IPS-NIHi11 (cell line): ENCODE results near the gene OPN1MW3.
"Not testable (repeated sequence)": the region's sequence is repeated elsewhere in the genome, so short reads cannot be mapped to it uniquely, and the experiment has no call there.

ENCODE experiments used
- DNase-seq: peaks from one replicate; pipeline ENCODE4 v3.0.0; 2012; ENCODE audit warnings: mixed read lengths, low spot score

The OPN1MW3 gene

DNA sequence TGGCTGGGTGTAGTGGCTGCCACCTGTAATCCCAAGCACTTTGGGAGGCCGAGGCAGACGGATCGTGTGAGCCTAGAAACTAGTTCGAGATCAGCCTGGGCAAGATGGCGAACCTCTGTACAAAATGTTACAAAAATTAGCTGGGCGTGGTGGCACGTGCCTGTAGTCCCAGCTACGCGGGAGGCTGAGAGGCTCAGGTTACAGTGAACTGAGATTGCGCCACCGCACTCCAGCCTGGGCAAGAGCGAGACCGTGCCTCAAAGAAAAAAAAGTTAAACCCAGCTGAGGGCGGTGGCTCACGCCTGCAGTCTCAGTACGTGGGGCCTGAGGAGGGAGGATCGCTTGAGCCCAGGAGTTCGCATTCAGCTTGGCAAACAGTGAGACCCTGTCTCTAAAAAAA is 39.3 kb downstream of the OPN1MW3 start:
- DNase-seq = no peak

GRCh38 chrX:154298312-154298711 is 40.9 kb downstream of the OPN1MW3 start:
- no peak for DNase-seq

- no peak for DNase-seq
These were observed 43.4 kb downstream of the OPN1MW3 start for GRCh38 chrX:154300816-154301215.

DNA sequence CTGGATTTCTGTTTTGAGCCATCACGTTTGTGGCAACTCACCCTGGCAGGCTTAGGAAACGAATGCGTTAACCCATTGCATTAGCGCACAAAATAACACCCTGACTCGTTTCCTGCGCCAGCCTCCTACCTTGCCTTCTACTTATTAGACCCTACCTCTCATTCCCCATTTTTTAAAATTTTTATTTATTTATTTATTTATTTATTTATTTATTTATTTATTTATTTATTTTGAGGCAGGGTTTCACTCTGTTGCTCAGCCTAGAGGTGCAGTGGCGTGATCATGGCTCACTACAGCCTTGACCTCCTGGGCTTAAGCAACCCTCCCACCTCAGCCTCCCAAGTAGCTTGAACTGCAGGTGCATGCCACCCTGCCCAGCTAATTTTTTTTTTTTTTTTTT is 45.6 kb downstream of the OPN1MW3 start:
- not testable (repeated sequence) for DNase-seq

DNA sequence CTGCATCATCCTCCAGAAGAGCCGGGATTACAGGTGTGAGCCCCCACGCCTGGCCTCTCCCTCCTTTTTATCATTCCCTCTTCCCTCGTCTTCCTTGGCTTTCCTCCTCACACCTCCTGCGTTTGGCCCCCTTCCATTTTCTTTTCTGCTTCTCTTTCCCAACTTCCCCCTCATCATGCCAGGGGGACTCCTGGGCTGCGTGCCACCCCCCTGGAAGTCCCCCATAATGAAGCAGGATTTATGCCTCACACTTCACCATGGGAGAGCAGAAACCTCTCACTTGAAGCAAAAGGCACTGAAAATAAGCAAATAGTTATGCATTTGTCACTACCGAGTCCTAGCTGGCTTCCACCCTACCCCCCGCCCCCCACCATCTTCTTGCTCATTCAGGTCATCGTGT is 46.1 kb downstream of the OPN1MW3 start:
- no peak for DNase-seq

DNA sequence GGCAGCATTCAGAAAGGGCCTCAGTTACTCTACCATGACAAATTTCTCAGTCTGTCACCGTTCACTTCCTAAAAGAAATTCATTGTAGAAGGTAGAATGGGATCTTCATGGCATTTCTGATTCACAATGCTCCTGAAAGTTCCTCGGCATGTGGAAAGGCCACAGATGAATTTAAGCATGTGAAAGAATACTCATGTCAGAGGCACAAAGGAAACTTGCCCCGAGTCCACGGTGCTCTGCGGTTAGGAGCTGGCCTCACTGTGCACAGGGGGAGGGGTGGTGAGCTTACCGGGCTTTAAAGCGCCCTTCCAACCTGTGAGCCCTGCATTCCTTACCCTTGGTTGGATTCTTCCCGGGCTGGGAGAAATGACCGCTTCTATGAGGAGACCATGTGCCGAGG is 47.5 kb downstream of the OPN1MW3 start:
- no peak for DNase-seq

DNA sequence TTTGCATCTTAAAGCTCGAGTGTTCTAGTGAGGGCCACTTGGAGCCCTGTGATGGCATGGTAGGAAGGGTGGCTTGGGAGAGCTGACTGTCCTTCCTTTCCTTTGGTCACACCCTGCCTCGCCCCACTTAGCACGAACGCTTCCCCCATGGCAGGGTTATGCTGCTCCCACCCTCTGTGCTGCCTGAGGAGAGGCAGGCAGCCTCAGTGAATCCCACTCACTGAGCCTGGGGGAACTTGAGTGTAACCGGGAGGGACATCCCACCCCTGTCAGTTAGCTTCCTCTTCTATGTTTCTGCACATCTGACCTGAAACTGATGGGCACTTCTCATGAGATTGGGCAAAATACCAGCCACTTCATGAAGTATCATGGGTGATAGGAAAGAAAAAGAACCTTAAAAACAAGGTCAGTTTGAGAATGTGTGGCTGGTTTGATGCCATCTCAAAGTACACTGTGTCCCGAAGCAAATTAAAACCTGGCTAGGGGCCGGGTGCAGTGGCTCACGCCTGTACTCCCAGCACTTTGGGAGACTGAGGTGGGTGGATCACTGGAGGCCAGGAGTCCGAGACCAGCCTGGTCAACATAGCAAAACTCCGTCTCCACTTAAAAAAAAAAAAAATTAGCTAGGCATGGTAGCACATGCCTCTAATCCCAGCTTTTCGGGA is 48.3 kb downstream of the OPN1MW3 start:
- DNase-seq = no peak

DNA sequence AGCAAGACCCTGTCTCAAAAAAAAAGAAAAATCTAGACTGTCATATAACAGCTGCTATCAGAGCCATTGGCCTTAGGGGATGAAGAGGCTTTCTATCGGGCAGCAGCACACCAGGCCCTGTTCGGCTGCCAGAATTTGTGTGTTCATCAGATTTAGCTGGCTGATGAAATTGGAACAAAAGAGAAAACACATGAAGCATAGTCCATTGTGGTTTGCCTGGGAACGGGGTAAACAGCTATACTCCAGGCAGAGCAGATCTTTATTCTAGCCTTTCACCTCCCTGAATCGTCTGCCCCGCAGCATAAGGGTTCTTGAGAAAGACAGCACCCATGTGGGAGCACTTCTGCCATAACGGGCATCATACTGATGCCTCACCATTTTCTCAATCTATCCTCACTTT is 49.8 kb downstream of the OPN1MW3 start:
- DNase-seq = no peak

- DNase-seq = peak; percentile 59
These were observed 50.9 kb downstream of the OPN1MW3 start for GRCh38 chrX:154308108-154308946.

DNA sequence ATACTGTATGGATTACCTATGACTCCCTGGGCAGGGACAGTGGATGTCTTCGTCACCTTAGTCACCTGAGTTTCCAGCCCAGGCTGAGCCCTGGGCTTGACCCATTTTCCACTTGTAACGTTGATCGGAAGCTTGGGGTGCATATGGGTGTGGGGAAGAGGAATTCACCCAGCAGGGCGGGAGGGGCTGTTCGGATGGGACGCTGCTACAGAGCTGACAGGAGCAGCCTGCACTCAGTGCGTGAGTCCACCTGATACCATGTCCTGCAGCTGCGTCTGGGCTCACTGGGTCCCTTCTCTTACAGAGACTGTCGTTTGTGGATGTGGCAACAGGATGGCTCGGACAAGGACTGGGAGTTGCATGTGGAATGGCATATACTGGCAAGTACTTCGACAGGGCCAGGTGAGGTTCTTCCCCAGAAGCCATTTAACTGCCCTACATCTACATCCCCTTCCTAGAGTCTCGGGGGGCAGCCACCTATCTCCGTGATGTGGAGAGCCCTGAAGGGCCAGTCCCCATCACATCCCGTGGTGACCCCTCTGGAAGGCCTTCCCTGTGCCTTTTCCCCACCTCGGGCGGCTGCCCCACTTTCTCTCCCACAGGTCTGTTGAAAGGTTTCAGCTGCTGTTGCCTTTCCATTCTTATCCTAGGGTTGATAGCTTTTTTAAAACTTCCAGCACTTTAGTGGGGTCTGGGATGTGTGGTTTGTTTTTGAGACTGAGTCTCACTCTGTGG is 51.8 kb downstream of the OPN1MW3 start:
- no peak for DNase-seq

DNA sequence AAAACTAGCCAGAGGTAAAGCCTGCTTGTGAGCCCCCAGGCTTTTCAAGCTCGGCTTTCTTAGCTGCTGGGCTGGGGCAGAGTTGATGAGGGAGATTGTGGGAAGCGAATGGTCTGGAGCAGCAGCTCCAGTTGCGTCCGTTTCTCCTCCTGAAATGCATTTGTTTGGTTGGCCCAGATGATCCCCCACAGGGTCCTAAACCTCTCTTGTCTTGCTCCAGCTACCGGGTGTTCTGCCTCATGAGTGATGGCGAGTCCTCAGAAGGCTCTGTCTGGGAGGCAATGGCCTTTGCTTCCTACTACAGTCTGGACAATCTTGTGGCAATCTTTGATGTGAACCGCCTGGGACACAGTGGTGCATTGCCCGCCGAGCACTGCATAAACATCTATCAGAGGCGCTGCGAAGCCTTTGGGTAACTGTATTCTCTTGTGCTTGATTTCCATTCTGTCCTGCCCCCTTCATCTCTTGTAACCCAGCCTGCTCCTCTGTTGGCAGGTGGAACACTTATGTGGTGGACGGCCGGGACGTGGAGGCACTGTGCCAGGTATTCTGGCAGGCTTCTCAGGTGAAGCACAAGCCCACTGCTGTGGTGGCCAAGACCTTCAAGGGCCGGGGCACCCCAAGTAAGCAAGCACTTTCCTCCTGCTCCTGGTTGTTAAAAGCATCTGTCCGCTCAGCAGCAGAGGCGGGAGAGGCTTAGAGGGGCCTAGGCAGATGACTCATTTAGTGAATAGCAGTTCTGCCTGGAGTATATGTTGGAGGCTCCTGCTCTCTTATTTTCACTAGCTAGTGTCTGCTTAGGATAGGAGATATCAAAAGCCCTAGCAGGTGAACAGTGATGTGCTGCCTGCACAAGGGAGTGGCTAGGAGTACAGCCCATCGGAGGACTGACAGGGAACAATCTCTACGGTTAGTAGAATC is 53.5 kb downstream of the OPN1MW3 start:
- no peak for DNase-seq

DNA sequence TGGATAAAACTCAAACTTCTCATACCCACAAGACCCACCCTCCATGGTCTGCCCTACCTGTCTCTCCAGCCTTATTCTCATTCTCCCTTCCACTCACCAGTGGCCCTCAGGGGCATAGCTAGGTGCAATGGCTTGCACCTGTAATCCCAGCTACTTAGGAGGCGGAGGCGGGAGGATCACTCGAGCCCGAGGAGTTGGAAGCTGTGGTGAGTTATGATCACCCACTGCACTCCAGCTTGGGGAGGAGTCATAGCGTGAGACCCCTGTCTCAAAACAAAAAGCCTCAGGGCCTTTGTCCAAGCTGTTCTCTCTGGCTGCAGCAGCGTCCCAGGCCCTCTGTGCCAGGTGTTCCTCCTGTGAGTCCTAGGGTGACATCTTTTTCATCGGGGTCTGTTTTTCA is 54.7 kb downstream of the OPN1MW3 start:
- DNase-seq = no peak

DNA sequence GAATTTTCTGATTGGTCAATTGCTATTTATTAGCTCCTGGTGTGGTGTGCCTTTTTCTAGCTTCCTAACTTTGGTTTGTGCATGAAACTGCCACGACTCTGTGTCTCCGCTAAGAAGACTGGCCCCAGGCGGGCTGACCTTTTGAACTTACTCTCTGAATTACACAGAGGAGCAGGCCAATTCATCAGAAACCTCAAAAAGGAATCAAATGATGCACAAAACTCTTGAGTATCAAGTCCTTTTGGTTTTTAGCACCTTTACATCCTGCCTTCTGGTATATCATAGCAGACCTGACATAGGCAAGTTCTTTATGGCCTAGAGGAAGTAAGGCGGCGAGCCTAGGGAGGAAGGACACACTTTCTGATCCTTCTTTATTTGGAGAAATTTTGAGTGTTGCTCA is 55.8 kb downstream of the OPN1MW3 start:
- DNase-seq = no peak

DNA sequence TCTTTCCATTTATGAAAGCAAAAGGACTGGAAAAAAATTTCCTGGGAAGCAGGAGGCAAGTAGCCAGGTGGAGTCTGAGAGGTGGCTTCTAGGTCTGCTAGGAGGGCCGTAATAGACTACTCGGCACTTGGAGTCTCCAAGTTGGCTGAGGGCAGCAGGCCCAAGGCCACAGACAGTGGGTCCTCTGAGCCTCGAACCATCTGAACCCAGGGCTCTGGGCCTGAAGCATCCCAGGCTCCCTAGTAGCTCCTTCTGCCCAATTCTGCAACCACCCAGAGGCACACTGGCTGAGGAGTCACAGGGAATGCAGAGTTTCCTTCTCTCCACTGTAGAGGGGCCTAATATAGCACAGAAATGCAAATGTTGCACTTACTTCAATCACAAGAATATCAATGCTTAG is 58.0 kb downstream of the OPN1MW3 start:
- DNase-seq = no peak

- peak; percentile 50 for DNase-seq
These were observed 60.1 kb downstream of the OPN1MW3 start for GRCh38 chrX:154317391-154317995.

DNA sequence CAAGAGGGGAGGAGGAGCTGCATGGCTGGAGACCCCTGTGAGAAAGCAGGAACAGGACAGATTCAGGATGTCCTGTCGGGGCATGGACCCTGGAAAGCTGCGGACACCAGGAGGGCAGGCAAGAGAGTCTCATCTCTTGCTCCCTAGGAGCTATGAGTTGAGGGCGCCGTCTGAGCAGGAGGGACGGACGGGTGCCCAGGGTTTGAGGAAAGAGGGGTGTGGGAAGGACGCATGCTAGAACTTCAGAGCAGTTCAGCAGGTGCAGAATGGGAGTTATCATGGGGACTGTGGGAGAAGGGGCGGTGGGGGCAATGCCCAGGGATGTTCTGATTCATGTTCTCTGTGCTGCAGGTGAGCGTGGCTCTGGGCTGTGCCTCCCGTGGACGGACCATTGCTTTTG is 63.0 kb downstream of the OPN1MW3 start:
- no peak for DNase-seq
